ENCODE results near the gene ARL16. TPM values are rescaled to one million over a fixed set of nuclear protein-coding genes. Genes with fewer than 3 reads are reported as not detected.

ARL16 gene
- polyA plus RNA-seq, 1 donor from 2014 or later, result 156 TPM

DNA sequence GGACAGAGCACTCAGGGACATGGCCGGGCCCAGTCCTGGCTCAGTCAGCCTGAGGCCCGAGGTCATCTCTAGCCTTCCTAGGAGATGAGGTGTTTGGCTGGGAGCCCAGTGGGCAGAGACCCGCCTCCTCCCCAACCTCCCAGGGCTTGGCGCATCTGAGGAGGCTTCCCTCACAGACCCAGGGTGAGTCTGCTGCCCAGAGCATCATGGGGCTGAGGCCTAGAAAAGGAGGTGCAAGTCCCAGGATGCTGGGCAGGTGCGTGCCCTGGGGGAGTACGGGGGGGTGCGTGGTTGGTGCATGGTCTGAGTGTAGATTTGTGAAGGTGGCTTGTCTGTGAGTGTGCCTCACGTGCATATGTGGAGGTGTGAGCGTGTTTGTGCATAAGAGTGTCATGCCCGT is 31.9 kb downstream of the ARL16 start:
- Histone ChIP-seq H3K27ac (ENCODE audit: low read length) (no peak overlapping the region), H3K4me3 (ENCODE audit: low read length) (no peak overlapping the region), H3K4me2 (ENCODE audit: low read length) (no peak overlapping the region), H3K27me3 (ENCODE audit: insufficient read depth, low read depth, low read length) (peaks cover 11% of the 10 kb centered on the region), H3K9ac (ENCODE audit: low read length) (no peak overlapping the region), H4K20me1 (ENCODE audit: insufficient read depth) (no peaks in the 10 kb centered on the region), H3F3A (ENCODE audit: insufficient read depth, low read length, poor library complexity, severe bottlenecking) (no peaks in the 10 kb centered on the region), H2AFZ (ENCODE audit: low read depth, low read length) (no peak overlapping the region), H3K9me3 (ENCODE audit: low read length) (peaks cover 7% of the 10 kb centered on the region), H3K79me2 (replicated peaks; ENCODE audit: insufficient read depth, low read length) (no peaks in the 10 kb centered on the region), H3K9me2 (ENCODE audit: insufficient read depth, low read length) (no peaks in the 10 kb centered on the region), H3K36me3 (ENCODE audit: insufficient read depth, low read length) (no peaks in the 10 kb centered on the region)
- no peak for TF ChIP-seq EP300 (conservative IDR thresholded peaks at IDR 0.05; ENCODE audit: poor library complexity, severe bottlenecking)
- no peak for TF ChIP-seq EZH2 (IDR thresholded peaks at IDR 0.05; ENCODE audit: borderline replicate concordance, insufficient read depth, low read length, poor library complexity, severe bottlenecking)
- TF ChIP-seq, protein P1, sequence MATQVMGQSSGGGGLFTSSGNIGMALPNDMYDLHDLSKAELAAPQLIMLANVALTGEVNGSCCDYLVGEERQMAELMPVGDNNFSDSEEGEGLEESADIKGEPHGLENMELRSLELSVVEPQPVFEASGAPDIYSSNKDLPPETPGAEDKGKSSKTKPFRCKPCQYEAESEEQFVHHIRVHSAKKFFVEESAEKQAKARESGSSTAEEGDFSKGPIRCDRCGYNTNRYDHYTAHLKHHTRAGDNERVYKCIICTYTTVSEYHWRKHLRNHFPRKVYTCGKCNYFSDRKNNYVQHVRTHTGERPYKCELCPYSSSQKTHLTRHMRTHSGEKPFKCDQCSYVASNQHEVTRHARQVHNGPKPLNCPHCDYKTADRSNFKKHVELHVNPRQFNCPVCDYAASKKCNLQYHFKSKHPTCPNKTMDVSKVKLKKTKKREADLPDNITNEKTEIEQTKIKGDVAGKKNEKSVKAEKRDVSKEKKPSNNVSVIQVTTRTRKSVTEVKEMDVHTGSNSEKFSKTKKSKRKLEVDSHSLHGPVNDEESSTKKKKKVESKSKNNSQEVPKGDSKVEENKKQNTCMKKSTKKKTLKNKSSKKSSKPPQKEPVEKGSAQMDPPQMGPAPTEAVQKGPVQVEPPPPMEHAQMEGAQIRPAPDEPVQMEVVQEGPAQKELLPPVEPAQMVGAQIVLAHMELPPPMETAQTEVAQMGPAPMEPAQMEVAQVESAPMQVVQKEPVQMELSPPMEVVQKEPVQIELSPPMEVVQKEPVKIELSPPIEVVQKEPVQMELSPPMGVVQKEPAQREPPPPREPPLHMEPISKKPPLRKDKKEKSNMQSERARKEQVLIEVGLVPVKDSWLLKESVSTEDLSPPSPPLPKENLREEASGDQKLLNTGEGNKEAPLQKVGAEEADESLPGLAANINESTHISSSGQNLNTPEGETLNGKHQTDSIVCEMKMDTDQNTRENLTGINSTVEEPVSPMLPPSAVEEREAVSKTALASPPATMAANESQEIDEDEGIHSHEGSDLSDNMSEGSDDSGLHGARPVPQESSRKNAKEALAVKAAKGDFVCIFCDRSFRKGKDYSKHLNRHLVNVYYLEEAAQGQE (IDR thresholded peaks at IDR 0.05; ENCODE audit: borderline replicate concordance), result no peak
- TF ChIP-seq TAF1 (IDR thresholded peaks at IDR 0.05; ENCODE audit: low read depth), result no peak
- TF ChIP-seq SMC3 (conservative IDR thresholded peaks at IDR 0.05; ENCODE audit: poor library complexity), result no peak
- TF ChIP-seq RAD21 (conservative IDR thresholded peaks at IDR 0.05), result no peak
- TF ChIP-seq POLR2AphosphoS5 (IDR thresholded peaks at IDR 0.05), result no peak
- no peak for TF ChIP-seq MXI1 (conservative IDR thresholded peaks at IDR 0.05; ENCODE audit: poor library complexity, severe bottlenecking)
- TF ChIP-seq, protein P2, sequence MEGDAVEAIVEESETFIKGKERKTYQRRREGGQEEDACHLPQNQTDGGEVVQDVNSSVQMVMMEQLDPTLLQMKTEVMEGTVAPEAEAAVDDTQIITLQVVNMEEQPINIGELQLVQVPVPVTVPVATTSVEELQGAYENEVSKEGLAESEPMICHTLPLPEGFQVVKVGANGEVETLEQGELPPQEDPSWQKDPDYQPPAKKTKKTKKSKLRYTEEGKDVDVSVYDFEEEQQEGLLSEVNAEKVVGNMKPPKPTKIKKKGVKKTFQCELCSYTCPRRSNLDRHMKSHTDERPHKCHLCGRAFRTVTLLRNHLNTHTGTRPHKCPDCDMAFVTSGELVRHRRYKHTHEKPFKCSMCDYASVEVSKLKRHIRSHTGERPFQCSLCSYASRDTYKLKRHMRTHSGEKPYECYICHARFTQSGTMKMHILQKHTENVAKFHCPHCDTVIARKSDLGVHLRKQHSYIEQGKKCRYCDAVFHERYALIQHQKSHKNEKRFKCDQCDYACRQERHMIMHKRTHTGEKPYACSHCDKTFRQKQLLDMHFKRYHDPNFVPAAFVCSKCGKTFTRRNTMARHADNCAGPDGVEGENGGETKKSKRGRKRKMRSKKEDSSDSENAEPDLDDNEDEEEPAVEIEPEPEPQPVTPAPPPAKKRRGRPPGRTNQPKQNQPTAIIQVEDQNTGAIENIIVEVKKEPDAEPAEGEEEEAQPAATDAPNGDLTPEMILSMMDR (IDR thresholded peaks at IDR 0.05; ENCODE audit: poor library complexity, severe bottlenecking), result no peak

DNA sequence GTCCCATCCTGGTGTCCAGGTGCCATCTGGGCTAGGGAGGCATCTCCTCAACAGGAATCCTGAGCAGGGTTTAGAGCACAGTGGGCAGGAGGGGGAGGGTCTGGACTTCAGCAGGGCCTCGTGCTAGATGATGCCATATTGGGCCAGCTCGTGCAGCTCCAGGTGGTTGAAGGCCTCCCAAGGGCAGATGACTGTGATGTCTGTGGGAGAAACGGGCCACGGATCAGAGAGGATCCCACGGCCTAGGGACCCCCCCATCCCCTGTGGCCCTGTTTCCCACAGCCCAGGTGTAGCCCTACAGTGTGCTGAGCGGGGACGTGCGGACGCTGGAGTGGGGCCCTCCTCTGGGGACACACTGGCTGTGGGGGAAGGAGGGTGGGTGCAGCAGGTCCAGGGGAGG is 32.6 kb downstream of the ARL16 start:
- no peak overlapping the region for H3K27ac ChIP-seq (ENCODE audit: low read length)
- no peaks in the 10 kb centered on the region for H3K36me3 ChIP-seq (ENCODE audit: insufficient read depth, low read length)
- peaks cover 7% of the 10 kb centered on the region for H3K9me3 ChIP-seq (ENCODE audit: low read length)
- H3K4me3 ChIP-seq (ENCODE audit: low read length), result no peak overlapping the region
- H4K20me1 ChIP-seq (ENCODE audit: insufficient read depth), result no peaks in the 10 kb centered on the region
- no peaks in the 10 kb centered on the region for H3F3A ChIP-seq (ENCODE audit: insufficient read depth, low read length, poor library complexity, severe bottlenecking)
- H3K9me2 ChIP-seq (ENCODE audit: insufficient read depth, low read length), result no peaks in the 10 kb centered on the region
- H3K4me2 ChIP-seq (ENCODE audit: low read length), result no peak overlapping the region
- H2AFZ ChIP-seq (ENCODE audit: low read depth, low read length), result no peak overlapping the region
- TF ChIP-seq, protein P1 (IDR thresholded peaks at IDR 0.05; ENCODE audit: borderline replicate concordance), result no peak
- TF ChIP-seq EZH2 (IDR thresholded peaks at IDR 0.05; ENCODE audit: borderline replicate concordance, insufficient read depth, low read length, poor library complexity, severe bottlenecking) (no peak), EP300 (conservative IDR thresholded peaks at IDR 0.05; ENCODE audit: poor library complexity, severe bottlenecking) (no peak), TAF1 (IDR thresholded peaks at IDR 0.05; ENCODE audit: low read depth) (no peak), POLR2AphosphoS5 (IDR thresholded peaks at IDR 0.05) (no peak), SMC3 (conservative IDR thresholded peaks at IDR 0.05; ENCODE audit: poor library complexity) (no peak), RAD21 (conservative IDR thresholded peaks at IDR 0.05) (no peak), MXI1 (conservative IDR thresholded peaks at IDR 0.05; ENCODE audit: poor library complexity, severe bottlenecking) (no peak)
- TF ChIP-seq, protein P2 (IDR thresholded peaks at IDR 0.05; ENCODE audit: poor library complexity, severe bottlenecking), result no peak
- no peak overlapping the region for H3K9ac ChIP-seq (ENCODE audit: low read length)
- no peaks in the 10 kb centered on the region for H3K79me2 ChIP-seq (replicated peaks; ENCODE audit: insufficient read depth, low read length)
- H3K27me3 ChIP-seq (ENCODE audit: insufficient read depth, low read depth, low read length), result peaks cover 11% of the 10 kb centered on the region

Measured in neural cell (in vitro differentiated cells).